ELR (cell line): ENCODE results near the gene CTNNA2.

Experiments
- DNase-seq: peaks from one replicate; pipeline ENCODE4 v3.0.0-alpha.2; 2015; ENCODE audit warnings: low read depth

Gene CTNNA2

DNA sequence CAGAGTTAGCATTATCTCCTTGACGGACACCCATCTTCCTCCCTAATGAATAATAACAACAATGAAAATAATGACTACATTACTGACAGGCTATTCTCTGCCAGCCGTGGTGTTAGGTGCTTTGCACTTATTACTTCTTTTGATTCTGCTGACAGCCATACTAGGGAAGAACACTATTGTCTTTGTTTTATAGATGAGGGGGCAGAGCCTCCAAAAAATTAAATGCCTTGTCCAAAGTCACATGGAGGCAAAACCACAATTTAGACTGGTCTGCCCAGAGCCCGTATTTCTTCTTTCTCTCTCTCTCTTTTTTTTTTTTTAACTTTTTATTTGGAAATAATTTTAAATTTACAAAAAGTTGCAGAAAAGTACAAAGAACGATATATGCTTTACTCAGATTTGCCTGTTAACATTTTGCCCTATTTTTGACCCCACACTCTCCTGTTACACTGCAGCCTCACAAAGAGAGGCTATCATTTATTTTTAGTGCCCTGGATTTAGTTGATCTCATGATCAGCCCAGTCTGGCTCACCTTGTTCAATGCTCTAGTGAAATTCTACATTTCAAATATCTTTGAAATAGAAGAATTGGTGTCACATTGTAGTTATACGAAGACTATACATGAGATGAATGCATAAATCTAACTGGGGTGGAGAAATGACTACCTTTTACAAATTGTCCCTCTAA lies 422.3 kb downstream of the CTNNA2 start:
- no peak for DNase-seq

DNA sequence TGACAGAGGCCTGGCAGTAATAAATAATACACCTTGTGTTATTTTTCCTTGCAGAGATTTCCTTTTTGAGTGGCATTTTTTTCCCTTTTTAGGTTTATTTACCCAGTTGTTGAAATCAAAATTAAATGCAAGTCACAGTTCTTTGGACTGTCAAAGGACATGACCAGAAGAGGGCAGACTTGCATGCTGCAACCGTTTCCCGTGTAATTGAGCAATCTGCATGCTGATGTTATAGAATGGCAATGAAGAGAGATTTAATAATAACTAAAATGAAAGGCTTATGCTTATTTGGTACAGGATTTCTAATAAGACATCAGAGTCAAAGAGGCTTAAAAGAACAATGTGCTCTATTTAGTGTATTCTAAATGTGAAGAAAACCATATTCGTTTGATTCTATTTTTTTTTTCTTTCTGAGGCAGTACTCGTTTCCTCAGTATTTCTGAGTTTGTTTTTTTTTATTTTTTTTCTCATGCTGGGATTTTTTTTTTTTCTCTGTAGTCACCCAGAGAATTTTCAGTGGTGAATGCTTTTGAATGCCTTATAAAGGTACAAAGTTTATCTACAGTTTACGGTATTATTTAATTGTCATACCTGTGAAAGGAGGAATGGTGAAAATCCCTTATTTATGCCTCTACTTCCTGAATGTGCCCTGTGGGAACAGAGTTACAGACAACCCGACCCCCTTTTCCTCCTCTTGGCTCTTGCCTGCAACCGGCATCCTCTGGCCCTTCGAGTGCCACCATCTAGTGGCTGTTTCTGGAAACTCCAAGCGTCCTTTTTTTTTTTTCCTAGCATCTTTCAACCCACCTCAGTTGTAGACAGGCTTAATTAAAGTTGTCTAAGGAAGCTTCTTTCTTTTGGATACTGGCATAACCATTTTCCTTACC lies 423.2 kb downstream of the CTNNA2 start:
- peak; percentile 51 for DNase-seq

DNA sequence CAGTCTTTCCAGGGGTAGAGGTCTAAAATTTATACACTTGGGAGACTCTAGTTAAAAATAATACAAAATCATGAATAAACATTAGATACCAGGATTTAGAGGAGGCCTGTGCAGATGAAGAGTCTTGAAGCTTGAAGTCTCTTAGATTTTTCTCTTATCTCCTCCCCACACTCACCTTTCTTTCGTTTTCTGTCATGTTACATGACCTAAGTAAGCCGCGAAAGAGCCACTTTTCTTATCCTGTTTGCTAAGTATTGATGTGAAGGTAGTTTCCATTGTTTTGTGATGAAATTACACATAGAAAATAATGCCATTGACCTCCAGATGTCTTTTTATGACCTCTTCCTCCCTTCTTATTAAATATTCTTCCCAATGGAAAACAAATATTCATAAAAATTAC lies 423.9 kb downstream of the CTNNA2 start:
- no peak for DNase-seq

- DNase-seq: no peak
These were observed 425.8 kb downstream of the CTNNA2 start for GRCh38 chr2:79938648-79939047.

DNA sequence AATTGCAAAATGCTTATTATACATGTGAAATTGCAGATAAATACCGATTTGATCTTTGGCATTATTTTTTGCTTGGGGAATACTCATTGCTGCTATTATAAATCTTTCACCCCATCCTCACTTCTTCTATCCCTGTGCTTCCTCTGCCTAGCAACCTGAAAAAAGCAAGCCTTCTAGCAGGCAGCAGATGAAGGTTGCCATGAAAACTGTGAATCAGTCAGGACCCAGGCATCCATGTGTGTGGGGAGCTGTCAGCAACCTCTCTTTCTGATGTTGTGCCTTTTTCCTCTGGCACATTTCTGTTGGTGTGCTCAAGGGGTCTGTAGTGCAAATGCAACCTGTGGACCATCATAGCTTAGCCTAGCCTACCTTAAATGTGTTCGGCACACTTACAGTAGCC lies 427.5 kb downstream of the CTNNA2 start:
- no peak for DNase-seq

- no peak for DNase-seq
These were observed 428.3 kb downstream of the CTNNA2 start for GRCh38 chr2:79941179-79941578.

GRCh38 chr2:79944205-79944604 lies 431.4 kb downstream of the CTNNA2 start:
- no peak for DNase-seq

DNA sequence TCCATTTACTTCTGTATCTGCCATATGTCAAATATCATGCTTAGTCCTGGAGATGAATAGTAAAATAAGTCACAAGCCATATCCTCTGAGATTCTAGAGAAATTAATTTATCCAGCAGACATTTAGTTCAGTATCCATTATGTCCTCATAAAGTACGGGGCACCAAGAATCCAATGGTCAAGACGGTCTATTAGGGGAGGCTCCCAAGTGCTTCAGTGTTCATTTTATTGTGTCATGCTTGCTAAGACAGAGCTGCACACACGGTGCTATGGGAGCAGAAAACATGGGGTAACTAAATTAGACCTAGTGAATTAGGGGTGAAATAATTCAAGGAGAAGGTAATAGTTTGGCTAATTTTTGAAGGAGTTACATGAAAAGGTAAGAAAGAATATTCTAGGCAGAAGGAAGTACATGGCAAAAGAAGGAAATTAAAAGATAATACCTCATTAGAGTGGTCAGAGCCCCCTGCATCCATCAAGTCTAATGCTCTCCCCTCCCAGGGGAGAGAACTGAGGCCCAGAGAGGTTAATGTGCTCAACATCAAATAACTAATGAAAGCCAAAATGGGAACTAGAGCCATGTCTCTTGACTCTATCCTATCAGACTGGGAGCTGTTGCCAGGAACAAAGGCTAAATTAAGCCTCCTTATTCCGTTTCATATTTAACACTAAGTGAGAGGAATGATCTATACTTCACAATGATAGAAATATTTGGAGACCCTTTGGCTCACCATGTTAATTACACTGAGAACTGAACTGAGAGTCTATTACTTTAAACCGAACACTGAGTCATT lies 433.0 kb downstream of the CTNNA2 start:
- DNase-seq: no peak

- no peak for DNase-seq
These were observed 434.9 kb downstream of the CTNNA2 start for GRCh38 chr2:79947751-79948150.

DNA sequence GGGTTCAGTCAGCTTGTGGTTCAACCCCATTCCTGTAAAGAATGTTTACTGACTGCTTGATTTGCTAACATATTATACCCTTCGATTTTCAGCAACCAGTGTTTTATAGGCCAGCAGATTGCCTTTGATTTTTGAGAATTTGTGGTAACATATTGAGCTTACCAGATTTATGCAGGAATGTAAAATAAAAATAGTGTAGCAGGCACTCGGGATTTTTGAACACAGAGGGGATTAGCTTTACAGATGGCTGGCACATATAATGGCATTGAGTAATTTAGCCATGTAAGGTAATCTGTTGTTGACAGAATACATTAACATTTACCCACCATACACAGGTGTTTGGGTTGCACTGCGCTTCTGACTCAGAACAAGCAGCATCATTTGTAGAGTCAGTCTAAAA lies 437.7 kb downstream of the CTNNA2 start:
- no peak for DNase-seq

GRCh38 chr2:79952616-79953015 lies 439.8 kb downstream of the CTNNA2 start:
- DNase-seq: no peak

GRCh38 chr2:79960035-79960434 lies 447.2 kb downstream of the CTNNA2 start:
- DNase-seq: no peak

GRCh38 chr2:79960519-79960918 lies 447.7 kb downstream of the CTNNA2 start:
- no peak for DNase-seq

DNA sequence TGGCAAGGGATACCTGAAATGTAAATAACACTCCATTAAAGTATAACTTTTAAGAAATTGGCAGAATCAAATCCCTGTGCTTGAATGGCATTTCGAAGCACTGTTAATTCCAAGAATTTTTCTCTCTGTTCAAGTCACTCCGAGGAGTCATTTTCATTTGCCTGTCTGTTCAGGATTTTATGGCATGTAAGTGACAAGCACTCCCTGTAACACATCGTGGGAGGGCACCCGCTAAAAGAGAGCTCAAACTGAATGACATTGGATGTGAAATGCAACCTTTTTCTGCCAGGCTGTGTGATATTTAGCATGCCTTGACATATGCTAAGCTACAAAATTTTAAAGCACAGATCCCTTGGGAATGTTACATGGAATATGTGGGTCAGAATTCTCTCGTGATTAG lies 452.1 kb downstream of the CTNNA2 start:
- DNase-seq: no peak

DNA sequence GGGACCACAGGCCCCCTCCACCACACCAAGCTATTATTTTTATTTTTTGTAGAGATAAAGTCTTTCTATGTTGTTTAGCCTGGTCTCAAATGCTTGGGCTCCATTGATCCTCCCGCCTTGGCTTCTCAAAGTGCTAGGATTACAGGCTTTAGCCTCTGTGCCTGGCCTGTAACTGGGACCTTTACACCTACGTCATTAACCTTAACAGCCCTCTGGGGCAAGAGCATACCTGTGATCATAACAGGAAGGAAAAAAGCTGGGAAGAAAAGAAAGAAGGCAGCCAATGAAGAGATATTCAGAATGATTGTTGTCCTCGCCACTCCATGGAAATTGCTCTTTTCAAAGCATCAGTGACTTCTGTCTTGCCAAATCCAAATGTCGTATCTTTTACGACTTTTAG lies 453.5 kb downstream of the CTNNA2 start:
- DNase-seq: no peak

GRCh38 chr2:79966882-79967281 lies 454.0 kb downstream of the CTNNA2 start:
- no peak for DNase-seq

GRCh38 chr2:79971807-79972206 lies 459.0 kb downstream of the CTNNA2 start:
- DNase-seq: no peak

DNA sequence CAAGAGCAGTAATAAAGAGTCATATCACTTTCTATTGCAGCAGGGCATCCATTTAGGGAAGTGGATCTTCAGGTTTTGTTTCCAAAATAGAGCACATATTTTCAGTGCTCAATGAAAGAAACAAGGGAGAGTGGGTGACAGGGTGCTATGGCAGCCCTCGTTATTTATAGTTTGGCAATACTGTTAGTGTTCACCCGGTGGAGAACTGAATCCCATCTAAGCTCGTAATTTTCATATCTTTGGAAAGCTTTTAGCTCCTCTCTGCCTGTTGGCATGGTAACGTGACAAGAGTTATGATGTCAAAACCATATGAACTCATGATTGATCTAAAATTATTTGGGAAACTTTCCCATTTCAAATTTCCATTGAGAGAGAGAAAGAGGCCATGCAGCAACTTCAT lies 459.8 kb downstream of the CTNNA2 start:
- no peak for DNase-seq

- no peak for DNase-seq
These were observed 463.1 kb downstream of the CTNNA2 start for GRCh38 chr2:79975791-79976565.

- DNase-seq: no peak
These were observed 464.9 kb downstream of the CTNNA2 start for GRCh38 chr2:79977792-79978191.

GRCh38 chr2:79980116-79980515 lies 467.3 kb downstream of the CTNNA2 start:
- DNase-seq: no peak

- DNase-seq: no peak
These were observed 468.0 kb downstream of the CTNNA2 start for GRCh38 chr2:79980816-79981215.
